ENCODE results near the gene RSAD1. TPM values are rescaled to one million over a fixed set of nuclear protein-coding genes. Genes with fewer than 3 reads are reported as not detected.

RSAD1 gene
- total RNA-seq, 1 experiment from 2014 or later, result 93.9 TPM

DNA sequence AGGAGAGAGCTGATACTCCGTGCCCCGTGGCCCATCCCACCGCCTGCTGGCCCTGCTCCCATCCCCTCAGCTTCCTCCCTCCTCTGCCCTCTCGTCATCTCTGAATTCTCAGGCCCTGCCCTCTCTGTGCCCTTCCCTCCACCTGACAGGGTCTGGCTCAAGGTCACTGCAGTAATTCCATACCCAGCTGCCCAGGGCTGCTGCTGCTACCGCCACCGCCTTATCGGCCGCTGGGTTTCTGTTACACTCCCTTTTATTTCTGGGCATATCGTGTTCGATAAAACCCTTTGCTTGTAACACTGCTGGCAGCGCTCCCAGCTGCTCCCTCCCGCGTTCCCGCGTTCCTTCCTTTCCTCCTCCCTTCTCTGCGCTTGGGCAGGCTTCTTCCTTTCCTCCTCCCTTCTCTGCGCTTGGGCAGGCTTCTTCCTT lies 55.1 kb downstream of the RSAD1 start:
- no TSS peak for BruUV-seq (replicated peaks)
- H3K4me3 Mint-ChIP-seq (ENCODE audit: unreplicated experiment), result peak overlapping the region; percentile 87

DNA sequence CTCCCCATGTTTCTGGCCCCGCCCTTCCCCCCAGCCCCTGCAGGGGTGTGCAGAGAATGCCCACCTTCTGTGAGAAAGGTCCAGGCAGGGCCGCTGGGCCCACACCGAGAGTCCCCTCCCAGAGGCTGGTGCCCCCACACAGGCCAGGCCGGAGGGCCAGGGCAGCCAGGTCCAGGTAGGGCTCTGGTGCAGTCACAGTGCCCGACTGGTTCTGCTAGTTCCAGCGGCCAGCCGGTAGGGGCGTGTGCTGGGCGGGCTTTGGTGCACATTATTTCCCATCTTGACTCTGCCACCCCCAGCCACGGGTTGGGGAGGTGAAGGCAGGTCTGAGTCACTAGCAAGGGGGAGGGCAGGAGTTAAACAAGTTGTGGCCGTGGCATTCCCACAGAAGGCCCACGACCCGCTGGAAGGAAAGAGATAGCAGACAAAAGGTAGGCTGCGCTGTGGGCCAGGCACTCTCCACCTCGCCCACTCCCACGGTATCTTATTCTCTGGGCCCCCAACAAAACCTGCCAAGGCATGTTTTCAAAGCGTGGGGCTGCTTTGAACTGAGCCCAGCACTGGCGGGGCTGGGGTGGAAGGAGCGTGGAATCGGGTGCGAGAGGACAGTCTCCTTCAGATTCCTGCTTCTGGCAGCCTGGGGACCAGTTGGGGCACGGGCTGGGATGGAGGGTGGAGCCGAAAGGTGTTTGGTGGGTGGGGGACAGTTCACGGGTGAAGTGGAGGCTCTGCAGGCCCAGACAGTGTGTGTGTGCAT lies 55.7 kb downstream of the RSAD1 start:
- CTCF ChIA-PET, result interaction anchor here (1.8 to 4.0 kb wide), 2 partner anchors 8 to 55 kb away, joined by 7 to 27 read pairs; no protein-coding TSS in a partner anchor
- intact Hi-C loops (cut with micrococcal nuclease; ENCODE audit: unreplicated experiment), result no loop called here
- Histone ChIP-seq H3K36me3 (ENCODE audit: control insufficient read depth, insufficient read depth, low read length) (no peaks in the 10 kb centered on the region), H3K4me3 (ENCODE audit: low read depth, low read length) (no peak overlapping the region), H3K27me3 (replicated peaks; ENCODE audit: control insufficient read depth, insufficient read depth, low read length) (no peaks in the 10 kb centered on the region), H3K4me1 (peaks cover 47% of the 10 kb centered on the region), H3K9me3 (no peaks in the 10 kb centered on the region)
- POLR2A ChIA-PET, result no interaction called here
- Mint-ChIP-seq H3K4me1 (ENCODE audit: low read depth, unreplicated experiment) (peaks cover 46% of the 10 kb centered on the region), H3K27ac (ENCODE audit: unreplicated experiment) (peak overlapping the region; percentile 16), H3K27me3 (ENCODE audit: insufficient read depth, unreplicated experiment) (no peaks in the 10 kb centered on the region), H3K4me3 (ENCODE audit: unreplicated experiment) (peak overlapping the region; percentile 87), H3K36me3 (ENCODE audit: insufficient read depth, unreplicated experiment) (peaks cover 41% of the 10 kb centered on the region), H3K9me3 (ENCODE audit: unreplicated experiment) (no peaks in the 10 kb centered on the region)
- TF ChIP-seq, protein P1, sequence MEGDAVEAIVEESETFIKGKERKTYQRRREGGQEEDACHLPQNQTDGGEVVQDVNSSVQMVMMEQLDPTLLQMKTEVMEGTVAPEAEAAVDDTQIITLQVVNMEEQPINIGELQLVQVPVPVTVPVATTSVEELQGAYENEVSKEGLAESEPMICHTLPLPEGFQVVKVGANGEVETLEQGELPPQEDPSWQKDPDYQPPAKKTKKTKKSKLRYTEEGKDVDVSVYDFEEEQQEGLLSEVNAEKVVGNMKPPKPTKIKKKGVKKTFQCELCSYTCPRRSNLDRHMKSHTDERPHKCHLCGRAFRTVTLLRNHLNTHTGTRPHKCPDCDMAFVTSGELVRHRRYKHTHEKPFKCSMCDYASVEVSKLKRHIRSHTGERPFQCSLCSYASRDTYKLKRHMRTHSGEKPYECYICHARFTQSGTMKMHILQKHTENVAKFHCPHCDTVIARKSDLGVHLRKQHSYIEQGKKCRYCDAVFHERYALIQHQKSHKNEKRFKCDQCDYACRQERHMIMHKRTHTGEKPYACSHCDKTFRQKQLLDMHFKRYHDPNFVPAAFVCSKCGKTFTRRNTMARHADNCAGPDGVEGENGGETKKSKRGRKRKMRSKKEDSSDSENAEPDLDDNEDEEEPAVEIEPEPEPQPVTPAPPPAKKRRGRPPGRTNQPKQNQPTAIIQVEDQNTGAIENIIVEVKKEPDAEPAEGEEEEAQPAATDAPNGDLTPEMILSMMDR (IDR thresholded peaks at IDR 0.05; ENCODE audit: insufficient read depth in 1 of 2, low read depth in 1 of 2, low read length in 1 of 2, severe bottlenecking in 1 of 2, unreplicated experiment in 1 of 2), result peak; percentile 37 to 72
- BruUV-seq (replicated peaks), result no TSS peak
- peak; percentile 68 to 72 for DNase-seq

More for the DNA sequence above, 55.1 kb downstream of the RSAD1 start:
- Histone ChIP-seq H3K36me3 (ENCODE audit: control insufficient read depth, insufficient read depth, low read length) (no peaks in the 10 kb centered on the region), H3K27me3 (replicated peaks; ENCODE audit: control insufficient read depth, insufficient read depth, low read length) (no peaks in the 10 kb centered on the region), H3K4me3 (ENCODE audit: low read depth, low read length) (peak overlapping the region; percentile 82), H3K9me3 (no peaks in the 10 kb centered on the region), H3K4me1 (peaks cover 43% of the 10 kb centered on the region)
- TF ChIP-seq, protein P1 (IDR thresholded peaks at IDR 0.05; ENCODE audit: insufficient read depth in 1 of 2, low read depth in 1 of 2, low read length in 1 of 2, severe bottlenecking in 1 of 2, unreplicated experiment in 1 of 2), result no peak
- peaks cover 44% of the 10 kb centered on the region for H3K4me1 Mint-ChIP-seq (ENCODE audit: low read depth, unreplicated experiment)
- peak overlapping the region; percentile 16 for H3K27ac Mint-ChIP-seq (ENCODE audit: unreplicated experiment)
- no peaks in the 10 kb centered on the region for H3K27me3 Mint-ChIP-seq (ENCODE audit: insufficient read depth, unreplicated experiment)
- H3K36me3 Mint-ChIP-seq (ENCODE audit: insufficient read depth, unreplicated experiment), result peaks cover 41% of the 10 kb centered on the region
- intact Hi-C loops (cut with micrococcal nuclease; ENCODE audit: unreplicated experiment), result loop anchor here (2.0 kb wide), 1 partner anchor 51 kb away; no protein-coding TSS in a partner anchor
- ChIA-PET CTCF (interaction anchor here (0.7 to 4.0 kb wide), 5 partner anchors 8 to 54 kb away, joined by 3 to 27 read pairs (median 5); no protein-coding TSS in a partner anchor), POLR2A (interaction anchor here (2.2 kb wide), 1 partner anchor 9 kb away, joined by 20 read pairs; no protein-coding TSS in a partner anchor)
- DNase-seq, result no peak
- no peaks in the 10 kb centered on the region for H3K9me3 Mint-ChIP-seq (ENCODE audit: unreplicated experiment)

DNA sequence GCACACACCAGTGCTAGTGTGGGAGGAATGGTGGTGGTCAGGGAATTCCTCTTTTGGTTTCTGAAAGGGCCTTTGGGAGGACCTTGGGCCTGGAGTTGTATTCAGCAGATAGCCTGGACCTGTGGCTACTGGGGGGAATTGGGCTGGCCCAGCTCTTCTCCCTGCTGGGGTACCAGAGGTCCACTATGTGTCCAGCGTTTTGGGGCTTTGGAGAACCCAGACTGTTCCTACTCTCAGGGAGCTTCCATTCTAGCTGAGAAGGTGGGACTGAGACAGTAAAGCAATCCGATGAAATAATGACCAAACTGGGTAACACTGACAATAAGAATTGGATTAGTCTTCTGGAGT lies 56.3 kb downstream of the RSAD1 start:
- H3K4me1 Mint-ChIP-seq (ENCODE audit: low read depth, unreplicated experiment), result peaks cover 50% of the 10 kb centered on the region
- TF ChIP-seq, protein P1 (IDR thresholded peaks at IDR 0.05; ENCODE audit: insufficient read depth in 1 of 2, low read depth in 1 of 2, low read length in 1 of 2, severe bottlenecking in 1 of 2, unreplicated experiment in 1 of 2), result no peak
- peak overlapping the region; percentile 16 for H3K27ac Mint-ChIP-seq (ENCODE audit: unreplicated experiment)
- H3K27me3 ChIP-seq (replicated peaks; ENCODE audit: control insufficient read depth, insufficient read depth, low read length), result no peaks in the 10 kb centered on the region
- BruUV-seq (replicated peaks), result no TSS peak
- H3K4me3 Mint-ChIP-seq (ENCODE audit: unreplicated experiment), result no peak overlapping the region
- no peaks in the 10 kb centered on the region for H3K9me3 ChIP-seq
- H3K36me3 ChIP-seq (ENCODE audit: control insufficient read depth, insufficient read depth, low read length), result no peaks in the 10 kb centered on the region
- no peak for DNase-seq
- no peaks in the 10 kb centered on the region for H3K9me3 Mint-ChIP-seq (ENCODE audit: unreplicated experiment)
- ChIA-PET POLR2A (no interaction called here), CTCF (no interaction called here)
- H3K4me3 ChIP-seq (ENCODE audit: low read depth, low read length), result no peak overlapping the region
- H3K27me3 Mint-ChIP-seq (ENCODE audit: insufficient read depth, unreplicated experiment), result no peaks in the 10 kb centered on the region
- peaks cover 46% of the 10 kb centered on the region for H3K36me3 Mint-ChIP-seq (ENCODE audit: insufficient read depth, unreplicated experiment)
- intact Hi-C loops (cut with micrococcal nuclease; ENCODE audit: unreplicated experiment), result no loop called here
- H3K4me1 ChIP-seq, result peaks cover 52% of the 10 kb centered on the region

Measured in Caco-2 (cell line).